B cell (primary cell): ENCODE measurements around the gene SLC33A1.

ENCODE experiments used
- CTCF ChIP-seq: fragments of 200-600 bp; IDR thresholded peaks from one replicate; pipeline ENCODE4 v1.8.0; 2022; ENCODE audit warnings: antibody characterized with exemption, mild to moderate bottlenecking
- EZH2 ChIP-seq: IDR thresholded peaks from 2 replicates; pipeline ENCODE4 v1.6.1; 2012; ENCODE audit warnings: borderline replicate concordance, low read depth, mild to moderate bottlenecking, moderate library complexity, low read length; ENCODE audit not compliant: insufficient read depth, poor library complexity, severe bottlenecking

DNA sequence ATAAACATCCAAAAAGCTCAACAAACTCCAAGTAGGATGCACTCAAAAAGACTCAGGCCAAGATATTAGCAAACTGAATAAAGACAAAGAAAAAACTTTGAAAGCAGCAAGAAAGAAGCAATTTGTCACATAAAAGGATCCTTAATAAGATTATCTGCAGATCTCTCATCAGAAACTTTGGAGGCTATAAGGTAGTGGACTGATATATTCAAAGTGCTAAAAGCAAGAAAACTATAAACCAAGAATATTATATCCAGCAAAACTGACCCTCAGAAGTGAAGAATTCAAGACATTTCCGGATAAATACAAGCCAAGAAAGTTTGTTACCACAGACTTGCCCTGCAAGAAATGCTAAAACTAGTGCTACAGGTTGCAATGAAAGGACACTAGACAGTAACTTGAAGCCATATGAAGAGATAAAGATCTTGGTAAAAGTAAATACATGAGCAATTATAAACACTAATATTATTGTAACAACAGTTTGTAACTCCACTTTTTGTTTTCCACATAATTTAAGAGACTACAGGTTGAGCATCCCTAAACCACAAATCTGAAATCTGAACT is 71.8 kb downstream of the SLC33A1 start:
- TF ChIP-seq CTCF (no peak), EZH2 (no peak)
